ENCODE results near the gene TUSC2. TPM values are rescaled to one million over a fixed set of nuclear protein-coding genes. Genes with fewer than 3 reads are reported as not detected.

The TUSC2 gene
- total RNA-seq, 1 experiment from 2014 or later, result 33.5 TPM

DNA sequence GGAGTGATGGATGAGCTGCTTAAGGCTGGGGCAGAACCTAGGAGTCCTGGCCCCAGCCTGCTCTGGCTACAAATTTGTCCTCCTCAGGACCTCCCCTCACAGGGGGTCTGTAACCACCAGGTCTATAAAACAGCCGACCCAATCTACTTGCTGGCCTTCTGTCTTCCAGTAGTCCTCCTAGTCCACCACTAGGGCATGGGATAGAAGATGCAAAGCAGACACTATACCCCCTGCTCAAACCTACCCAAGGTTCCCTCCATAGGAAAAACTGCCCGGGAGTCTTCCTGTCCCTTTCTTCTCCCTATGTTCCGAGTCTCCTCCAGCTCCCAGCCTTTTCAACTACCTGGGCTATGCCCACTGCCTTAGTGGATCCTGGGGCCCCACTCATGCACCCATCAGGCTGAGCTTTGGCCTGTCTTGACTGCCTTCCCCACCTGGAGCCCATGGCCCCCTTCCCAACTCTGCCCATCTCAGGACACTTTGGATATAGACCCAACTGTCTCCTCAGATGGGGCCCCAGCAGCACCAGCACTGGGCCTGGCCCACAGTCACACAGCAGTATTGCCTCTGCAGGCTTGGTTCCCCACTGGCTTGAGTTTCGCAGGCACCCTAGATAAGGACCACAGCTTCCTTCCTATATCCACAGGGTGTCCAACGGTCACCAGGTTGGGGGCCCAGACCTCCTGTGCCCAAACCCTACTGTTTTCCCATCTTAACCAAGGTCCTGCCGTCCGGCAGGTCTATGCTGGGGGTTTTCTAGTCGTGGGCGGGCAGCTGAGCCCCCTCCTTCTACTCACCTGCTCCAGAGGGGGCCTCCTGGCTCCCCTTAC lies 29.9 kb downstream of the TUSC2 start:
- 0 out of 7 replicates have a peak overlapping the region, but pooled peaks of 1 of the 3 experiments have one; percentile 40 for H3K27ac Mint-ChIP-seq
- H3K36me3 Mint-ChIP-seq (ENCODE audit: insufficient read depth in 1 of 3, low read depth in 3 of 3), result peaks cover 0 to 8% (median 1%) of the 10 kb centered on the region in 3 experiments; a peak in 1 of 7 replicates
- Histone ChIP-seq H2AK5ac (ENCODE audit: insufficient read length, low read length) (no peak overlapping the region), H3K14ac (ENCODE audit: insufficient read depth, low read length) (no peak overlapping the region), H4K5ac (ENCODE audit: insufficient read length, low read depth, low read length) (no peak overlapping the region), H3T11ph (ENCODE audit: low read length) (no peak overlapping the region), H4K91ac (ENCODE audit: insufficient read length, low read depth, low read length) (no peak overlapping the region), H3K23ac (ENCODE audit: insufficient read length, low read depth, low read length) (no peak overlapping the region), H3K4me2 (ENCODE audit: insufficient read depth, insufficient read length, low read length) (peak overlapping the region; percentile 55), H3K79me1 (ENCODE audit: insufficient read depth, low read depth, low read length, poor library complexity, severe bottlenecking) (no peaks in the 10 kb centered on the region), H3K18ac (ENCODE audit: insufficient read length, low read depth, low read length) (no peak overlapping the region), H2BK15ac (ENCODE audit: low read depth, low read length) (no peak overlapping the region), H2BK12ac (ENCODE audit: insufficient read length, low read depth, low read length) (no peak overlapping the region), H2BK5ac (ENCODE audit: insufficient read length, low read length) (no peak overlapping the region), H3K27me3 (ENCODE audit: insufficient read depth, low read length) (no peaks in the 10 kb centered on the region), H2AFZ (ENCODE audit: low read length) (no peak overlapping the region), H3K9ac (ENCODE audit: extremely low read depth, insufficient read length, low read length) (no peak overlapping the region), H4K8ac (replicated peaks; ENCODE audit: insufficient read length, low read depth, low read length) (no peak overlapping the region), H3K9me3 (ENCODE audit: control insufficient read depth, low read depth, low read length) (no peaks in the 10 kb centered on the region), H3K56ac (ENCODE audit: insufficient read length, low read depth, low read length) (no peak overlapping the region), H3K79me2 (ENCODE audit: insufficient read depth, low read length) (no peaks in the 10 kb centered on the region), H2BK120ac (ENCODE audit: low read depth, low read length, poor library complexity, severe bottlenecking) (no peak overlapping the region), H2BK20ac (ENCODE audit: low read depth, low read length, poor library complexity, severe bottlenecking) (no peak overlapping the region), H3K23me2 (ENCODE audit: insufficient read length, low read depth, low read length, poor library complexity, severe bottlenecking) (peaks cover 6% of the 10 kb centered on the region), H3K4me1 (ENCODE audit: insufficient read depth, low read length) (no peaks in the 10 kb centered on the region), H3K27ac (ENCODE audit: insufficient read length, low read depth, low read length) (no peak overlapping the region), H4K20me1 (ENCODE audit: control insufficient read depth, insufficient read depth, insufficient read length) (no peaks in the 10 kb centered on the region), H3K4ac (ENCODE audit: low read depth, low read length) (no peak overlapping the region)
- no peaks in the 10 kb centered on the region for H3K27me3 Mint-ChIP-seq (ENCODE audit: low read depth)
- no peaks in the 10 kb centered on the region; a peak in 1 of 5 replicates for H3K9me3 Mint-ChIP-seq
- WGBS (ENCODE audit: extremely low coverage, insufficient read length, low lambda C conversion rate), result no CpG with 5 or more reads among the region's 9 CpGs
- no peak for DNase-seq
- peaks cover 20 to 24% of the 10 kb centered on the region in 2 experiments for H3K4me1 Mint-ChIP-seq
- TF ChIP-seq, protein P1, sequence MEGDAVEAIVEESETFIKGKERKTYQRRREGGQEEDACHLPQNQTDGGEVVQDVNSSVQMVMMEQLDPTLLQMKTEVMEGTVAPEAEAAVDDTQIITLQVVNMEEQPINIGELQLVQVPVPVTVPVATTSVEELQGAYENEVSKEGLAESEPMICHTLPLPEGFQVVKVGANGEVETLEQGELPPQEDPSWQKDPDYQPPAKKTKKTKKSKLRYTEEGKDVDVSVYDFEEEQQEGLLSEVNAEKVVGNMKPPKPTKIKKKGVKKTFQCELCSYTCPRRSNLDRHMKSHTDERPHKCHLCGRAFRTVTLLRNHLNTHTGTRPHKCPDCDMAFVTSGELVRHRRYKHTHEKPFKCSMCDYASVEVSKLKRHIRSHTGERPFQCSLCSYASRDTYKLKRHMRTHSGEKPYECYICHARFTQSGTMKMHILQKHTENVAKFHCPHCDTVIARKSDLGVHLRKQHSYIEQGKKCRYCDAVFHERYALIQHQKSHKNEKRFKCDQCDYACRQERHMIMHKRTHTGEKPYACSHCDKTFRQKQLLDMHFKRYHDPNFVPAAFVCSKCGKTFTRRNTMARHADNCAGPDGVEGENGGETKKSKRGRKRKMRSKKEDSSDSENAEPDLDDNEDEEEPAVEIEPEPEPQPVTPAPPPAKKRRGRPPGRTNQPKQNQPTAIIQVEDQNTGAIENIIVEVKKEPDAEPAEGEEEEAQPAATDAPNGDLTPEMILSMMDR (conservative IDR thresholded peaks at IDR 0.05), result peak; percentile 25; the same call in 1 of the 3 replicates
- peak overlapping the region; percentile 87 to 99; a peak in 4 of 5 replicates for H3K4me3 Mint-ChIP-seq

Measured in H9 (cell line).